ENCODE measurements around the gene SRSF10. TPM values are rescaled to one million over a fixed set of nuclear protein-coding genes. Genes with fewer than 3 reads are reported as not detected.

Gene SRSF10
- total RNA-seq, 1 donor: 81.1 TPM

- no peaks in the 10 kb centered on the region for H3K79me2 ChIP-seq (ENCODE audit: insufficient read depth, low read length)
- H3K9me3 ChIP-seq (ENCODE audit: low read depth, low read length): no peaks in the 10 kb centered on the region
- H3K27me3 ChIP-seq (ENCODE audit: insufficient read depth, low read length): peaks cover 2% of the 10 kb centered on the region
- no peaks in the 10 kb centered on the region for H4K20me1 ChIP-seq (ENCODE audit: insufficient read depth, low read length)
- no peak for TF ChIP-seq CTCF (IDR thresholded peaks at IDR 0.05; ENCODE audit: extremely low read depth, low read depth, low read length)
- no peak for DNase-seq (ENCODE audit: insufficient read length, low spot score, missing footprints)
- H3K4me3 ChIP-seq (ENCODE audit: insufficient read depth, low read length): no peak overlapping the region
- no peak overlapping the region for H3K27ac ChIP-seq (ENCODE audit: low read depth, low read length)
- H3K4me1 ChIP-seq (ENCODE audit: insufficient read depth, low read length): peaks cover 8% of the 10 kb centered on the region
- no peak overlapping the region for H2AFZ ChIP-seq (ENCODE audit: low read length)
- H3K36me3 ChIP-seq (ENCODE audit: insufficient read depth, low read length): no peaks in the 10 kb centered on the region
- H3K4me2 ChIP-seq (ENCODE audit: insufficient read depth, low read length): peak overlapping the region; percentile 86
Measured at GRCh38 chr1:23930270-23930669, 49.9 kb downstream of the SRSF10 start.

- Histone ChIP-seq H3K9me3 (ENCODE audit: low read depth, low read length) (no peaks in the 10 kb centered on the region), H3K27ac (ENCODE audit: low read depth, low read length) (no peak overlapping the region), H3K36me3 (ENCODE audit: insufficient read depth, low read length) (no peaks in the 10 kb centered on the region), H2AFZ (ENCODE audit: low read length) (no peak overlapping the region), H3K79me2 (ENCODE audit: insufficient read depth, low read length) (no peaks in the 10 kb centered on the region), H3K27me3 (ENCODE audit: insufficient read depth, low read length) (peaks cover 2% of the 10 kb centered on the region), H3K4me3 (ENCODE audit: insufficient read depth, low read length) (no peak overlapping the region), H3K4me2 (ENCODE audit: insufficient read depth, low read length) (no peak overlapping the region), H3K4me1 (ENCODE audit: insufficient read depth, low read length) (peaks cover 8% of the 10 kb centered on the region), H4K20me1 (ENCODE audit: insufficient read depth, low read length) (no peaks in the 10 kb centered on the region)
- TF ChIP-seq CTCF (IDR thresholded peaks at IDR 0.05; ENCODE audit: extremely low read depth, low read depth, low read length): no peak
- peak; percentile 84 for DNase-seq (ENCODE audit: insufficient read length, low spot score, missing footprints)
Measured at GRCh38 chr1:23928789-23929188, 51.3 kb downstream of the SRSF10 start.

GRCh38 chr1:23927097-23927496 lies 53.0 kb downstream of the SRSF10 start:
- Histone ChIP-seq H3K79me2 (ENCODE audit: insufficient read depth, low read length) (no peaks in the 10 kb centered on the region), H3K4me1 (ENCODE audit: insufficient read depth, low read length) (peaks cover 8% of the 10 kb centered on the region), H2AFZ (ENCODE audit: low read length) (no peak overlapping the region), H3K36me3 (ENCODE audit: insufficient read depth, low read length) (no peaks in the 10 kb centered on the region), H3K4me3 (ENCODE audit: insufficient read depth, low read length) (no peak overlapping the region), H3K27me3 (ENCODE audit: insufficient read depth, low read length) (no peaks in the 10 kb centered on the region), H4K20me1 (ENCODE audit: insufficient read depth, low read length) (no peaks in the 10 kb centered on the region), H3K4me2 (ENCODE audit: insufficient read depth, low read length) (no peak overlapping the region), H3K27ac (ENCODE audit: low read depth, low read length) (no peak overlapping the region), H3K9me3 (ENCODE audit: low read depth, low read length) (no peaks in the 10 kb centered on the region)
- DNase-seq (ENCODE audit: insufficient read length, low spot score, missing footprints): peak; percentile 60
- no peak for TF ChIP-seq CTCF (IDR thresholded peaks at IDR 0.05; ENCODE audit: extremely low read depth, low read depth, low read length)

- Histone ChIP-seq H3K9me3 (ENCODE audit: low read depth, low read length) (no peaks in the 10 kb centered on the region), H3K4me2 (ENCODE audit: insufficient read depth, low read length) (no peak overlapping the region), H2AFZ (ENCODE audit: low read length) (no peak overlapping the region), H3K36me3 (ENCODE audit: insufficient read depth, low read length) (no peaks in the 10 kb centered on the region), H3K4me3 (ENCODE audit: insufficient read depth, low read length) (no peak overlapping the region), H3K4me1 (ENCODE audit: insufficient read depth, low read length) (peaks cover under 1% of the 10 kb centered on the region), H3K27ac (ENCODE audit: low read depth, low read length) (no peak overlapping the region), H4K20me1 (ENCODE audit: insufficient read depth, low read length) (no peaks in the 10 kb centered on the region), H3K27me3 (ENCODE audit: insufficient read depth, low read length) (no peaks in the 10 kb centered on the region), H3K79me2 (ENCODE audit: insufficient read depth, low read length) (no peaks in the 10 kb centered on the region)
- TF ChIP-seq CTCF (IDR thresholded peaks at IDR 0.05; ENCODE audit: extremely low read depth, low read depth, low read length): no peak
- DNase-seq (ENCODE audit: insufficient read length, low spot score, missing footprints): no peak
Measured at GRCh38 chr1:23925279-23925678, 54.8 kb downstream of the SRSF10 start.
